ENCODE measurements around the gene AHDC1.

DNA sequence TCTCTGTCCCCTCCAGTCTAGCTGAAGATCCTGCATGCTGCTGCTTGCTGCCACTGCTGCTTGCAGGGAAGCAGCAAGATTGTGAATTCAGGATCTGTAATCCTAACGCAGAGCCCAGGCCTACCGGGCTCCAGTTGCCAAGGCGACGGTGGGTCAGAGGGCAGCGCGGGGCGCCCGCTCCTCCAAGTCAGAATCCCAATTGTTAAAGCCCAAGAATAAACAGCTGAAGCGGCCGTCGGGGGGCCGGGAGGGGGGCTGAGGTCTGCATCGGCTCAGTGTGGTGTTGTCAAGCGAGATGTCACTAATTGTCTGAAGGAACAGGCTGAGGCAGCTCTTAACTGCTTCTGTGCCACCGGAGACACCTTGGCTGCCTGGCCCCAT, 36.8 kb downstream of the AHDC1 start:
- TF ChIP-seq POLR2A (IDR thresholded peaks at IDR 0.05; ENCODE audit: low read length) (no peak), GATA1 (IDR thresholded peaks at IDR 0.05; ENCODE audit: low read depth, low read length) (no peak)

Measured in erythroblast (primary cell).